Endothelial cell of umbilical vein (primary cell): ENCODE data around the gene MYBPHL.

Experiments
- CTCF ChIP-seq, 2 donors: IDR thresholded peaks; 1 replicate in 1 of 2; 2 replicates in 1 of 2; pipeline ENCODE4 v1.5.1; 2011; ENCODE audit warnings: low read length in 2 of 2, mild to moderate bottlenecking in 2 of 2, moderate library complexity in 2 of 2, control low read depth in 1 of 2, inconsistent platforms in 1 of 2, low read depth in 1 of 2; ENCODE audit not compliant: insufficient read depth in 1 of 2; ENCODE audit errors: extremely low read depth in 1 of 2
- EZH2 ChIP-seq: IDR thresholded peaks from 2 replicates; pipeline ENCODE4 v1.6.1; 2012; ENCODE audit warnings: borderline replicate concordance, low read depth, mild to moderate bottlenecking, moderate library complexity, low read length, inconsistent platforms; ENCODE audit not compliant: severe bottlenecking
- FOS ChIP-seq: IDR thresholded peaks from 2 replicates; pipeline ENCODE4 v1.6.1; 2011; ENCODE audit warnings: mild to moderate bottlenecking, low read length, moderate library complexity, borderline replicate concordance; ENCODE audit not compliant: insufficient read depth
- GATA2 ChIP-seq: IDR thresholded peaks from 2 replicates; pipeline ENCODE4 v1.7.0; 2011; ENCODE audit warnings: low read depth, mild to moderate bottlenecking, moderate library complexity, mixed read lengths, low read length; ENCODE audit not compliant: insufficient read length, insufficient read depth
- MAX ChIP-seq: IDR thresholded peaks from 2 replicates; pipeline ENCODE4 v1.6.1; 2011; ENCODE audit not compliant: insufficient read depth, insufficient read length
- POLR2A ChIP-seq: IDR thresholded peaks from 2 replicates; pipeline ENCODE4 v1.6.1; 2012; ENCODE audit warnings: low read depth, mild to moderate bottlenecking, control low read depth, low read length
- POLR2AphosphoS5 ChIP-seq: IDR thresholded peaks from 2 replicates; pipeline ENCODE4 v1.6.1; 2012; ENCODE audit warnings: low read depth, mild to moderate bottlenecking, control low read depth, low read length, moderate library complexity; ENCODE audit not compliant: insufficient read depth

GRCh38 chr1:109264379-109264755, 42.4 kb downstream of the MYBPHL start:
- TF ChIP-seq CTCF (IDR thresholded peaks at IDR 0.05; ENCODE audit: extremely low read depth in 1 of 2, insufficient read depth in 1 of 2, low read depth in 1 of 2, low read length in 2 of 2): no peak
- TF ChIP-seq EZH2: no peak
- no peak for TF ChIP-seq POLR2AphosphoS5
- no peak for TF ChIP-seq POLR2A
- no peak for TF ChIP-seq MAX
- TF ChIP-seq GATA2: no peak
- TF ChIP-seq FOS: no peak
